GM23248 (cell line): ENCODE results near the gene FAM163A.

Experiments used
- EZH2 ChIP-seq: fragments of 200-600 bp; sonication (generic); IDR thresholded peaks from 2 replicates; pipeline ENCODE4 v1.6.1; 2018; ENCODE audit warnings: antibody characterized with exemption, mild to moderate bottlenecking; ENCODE audit not compliant: insufficient read depth, poor library complexity, severe bottlenecking
- EZH2phosphoT487 ChIP-seq: fragments of 200-600 bp; sonication (generic); IDR thresholded peaks from 2 replicates; pipeline ENCODE4 v1.6.1; 2018; ENCODE audit warnings: antibody characterized with exemption, moderate library complexity, mild to moderate bottlenecking, low read depth; ENCODE audit not compliant: insufficient read depth

DNA sequence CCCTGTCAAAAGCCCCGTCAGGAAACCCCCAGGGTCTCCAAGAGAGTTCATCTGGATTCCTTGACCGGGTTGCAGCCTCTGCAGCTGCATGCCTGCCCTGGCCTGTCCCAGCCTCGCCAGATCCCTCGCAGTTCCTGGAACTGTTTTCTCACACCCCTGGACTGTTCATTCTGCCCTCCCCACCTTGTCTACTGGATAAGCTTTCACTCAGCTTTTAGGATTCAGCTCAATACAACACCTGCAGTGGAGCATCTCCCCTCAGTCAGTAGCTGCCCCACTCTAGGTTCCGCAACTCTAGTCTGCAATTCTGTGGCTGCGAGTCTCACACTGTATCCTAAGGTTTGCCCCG lies 67.2 kb downstream of the FAM163A start:
- TF ChIP-seq EZH2, result no peak
- no peak for TF ChIP-seq EZH2phosphoT487
